ENCODE measurements around the gene PPP4R1. TPM values are rescaled to one million over a fixed set of nuclear protein-coding genes. Genes with fewer than 3 reads are reported as not detected.

Gene PPP4R1, protein sequence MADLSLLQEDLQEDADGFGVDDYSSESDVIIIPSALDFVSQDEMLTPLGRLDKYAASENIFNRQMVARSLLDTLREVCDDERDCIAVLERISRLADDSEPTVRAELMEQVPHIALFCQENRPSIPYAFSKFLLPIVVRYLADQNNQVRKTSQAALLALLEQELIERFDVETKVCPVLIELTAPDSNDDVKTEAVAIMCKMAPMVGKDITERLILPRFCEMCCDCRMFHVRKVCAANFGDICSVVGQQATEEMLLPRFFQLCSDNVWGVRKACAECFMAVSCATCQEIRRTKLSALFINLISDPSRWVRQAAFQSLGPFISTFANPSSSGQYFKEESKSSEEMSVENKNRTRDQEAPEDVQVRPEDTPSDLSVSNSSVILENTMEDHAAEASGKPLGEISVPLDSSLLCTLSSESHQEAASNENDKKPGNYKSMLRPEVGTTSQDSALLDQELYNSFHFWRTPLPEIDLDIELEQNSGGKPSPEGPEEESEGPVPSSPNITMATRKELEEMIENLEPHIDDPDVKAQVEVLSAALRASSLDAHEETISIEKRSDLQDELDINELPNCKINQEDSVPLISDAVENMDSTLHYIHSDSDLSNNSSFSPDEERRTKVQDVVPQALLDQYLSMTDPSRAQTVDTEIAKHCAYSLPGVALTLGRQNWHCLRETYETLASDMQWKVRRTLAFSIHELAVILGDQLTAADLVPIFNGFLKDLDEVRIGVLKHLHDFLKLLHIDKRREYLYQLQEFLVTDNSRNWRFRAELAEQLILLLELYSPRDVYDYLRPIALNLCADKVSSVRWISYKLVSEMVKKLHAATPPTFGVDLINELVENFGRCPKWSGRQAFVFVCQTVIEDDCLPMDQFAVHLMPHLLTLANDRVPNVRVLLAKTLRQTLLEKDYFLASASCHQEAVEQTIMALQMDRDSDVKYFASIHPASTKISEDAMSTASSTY
- 39.2 to 49.2 TPM (median 42.7 TPM) in 5 replicates for total RNA-seq (2022; extraction: Qiagen RNA extraction; ENCODE audit: low read depth)

DNA sequence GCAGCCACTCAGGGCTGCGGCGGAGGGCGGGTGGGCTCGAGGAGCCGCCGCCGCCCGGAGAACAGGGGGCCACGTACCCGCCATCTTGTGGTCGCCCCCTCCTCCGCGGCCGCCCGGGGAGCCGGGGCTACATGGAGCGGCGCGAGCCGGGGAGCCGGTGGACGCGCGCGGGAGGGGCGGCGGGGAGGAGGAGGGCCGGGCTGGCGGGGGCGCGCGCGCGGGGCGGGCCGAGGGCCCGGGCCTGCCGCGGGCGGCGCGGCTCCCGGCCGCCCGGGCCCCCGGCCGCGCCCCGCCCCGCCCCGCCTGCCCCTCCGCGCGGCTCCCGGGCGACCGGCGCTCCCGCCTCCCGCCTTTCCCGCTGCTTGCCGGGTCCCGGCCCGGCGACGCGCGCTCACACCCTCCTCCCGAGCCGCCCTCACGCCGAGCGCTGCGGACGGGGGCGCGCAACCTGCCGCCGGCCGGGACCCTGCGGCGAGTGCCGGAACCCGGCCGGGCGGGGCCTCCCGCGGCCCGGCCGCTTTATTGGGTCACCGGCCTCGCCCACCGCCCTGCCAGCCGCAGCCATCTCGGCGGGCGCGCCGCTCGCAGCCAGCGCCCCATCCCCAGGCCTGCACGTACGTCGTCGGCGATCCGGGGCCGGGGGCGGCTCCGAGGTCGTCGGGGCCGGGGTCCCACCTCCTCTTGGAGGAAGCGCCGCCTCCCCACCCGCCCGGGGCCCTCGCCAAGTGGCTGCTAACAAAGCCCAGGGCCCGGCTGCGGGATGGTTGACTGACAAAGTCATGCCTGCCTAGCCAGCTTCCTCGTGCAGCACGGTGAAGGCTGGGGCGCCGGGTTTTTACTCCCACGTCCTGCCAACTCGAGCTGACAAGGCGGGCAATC lies at the start of gene PPP4R1:
Gene PPP4R1, minus strand, starts transcription at position 159 of the 879 bp plus-strand sequence. Its CDS starts 75 bp downstream, at position 84.

Other genes starting within 250 kb of the PPP4R1 start
- gene RALBP1, start 139.0 kb downstream of the PPP4R1 start, total RNA-seq (2022; extraction: Qiagen RNA extraction; ENCODE audit: low read depth), result 24.6 to 33.3 TPM (median 30.9 TPM) in 5 replicates
- 25.5 to 35.5 TPM (median 32.2 TPM) in 5 replicates for gene RAB31, start 93.7 kb upstream of the PPP4R1 start, total RNA-seq (2022; extraction: Qiagen RNA extraction; ENCODE audit: low read depth)